Keratinocyte (primary cell): ENCODE measurements around the gene NDUFS7.

Experiments
- CTCF ChIP-seq, 3 experiments: IDR thresholded peaks in 1 of 3; conservative IDR thresholded peaks in 1 of 3; optimal IDR thresholded peaks in 1 of 3; 2 replicates in 2 of 3; 3 replicates in 1 of 3; pipeline versions ENCODE3 to v1.5.1; 2011; ENCODE audit warnings: low read length in 3 of 3, mild to moderate bottlenecking in 3 of 3, moderate library complexity in 2 of 3, control low read depth in 1 of 3, inconsistent platforms in 1 of 3; ENCODE audit not compliant: insufficient read depth in 2 of 3; ENCODE audit errors: extremely low read depth in 1 of 3
- EZH2 ChIP-seq: IDR thresholded peaks from one replicate; pipeline ENCODE4 v1.6.1; 2012; ENCODE audit warnings: inconsistent platforms, mild to moderate bottlenecking, low read length, moderate library complexity

- TF ChIP-seq CTCF (optimal IDR thresholded peaks at IDR 0.05 in 1 of 3, IDR thresholded peaks at IDR 0.05 in 1 of 3, conservative IDR thresholded peaks at IDR 0.05 in 1 of 3; ENCODE audit: extremely low read depth in 1 of 3, insufficient read depth in 2 of 3, low read length in 3 of 3), result no peak
- TF ChIP-seq EZH2, result no peak
These were observed 50.9 kb downstream of the NDUFS7 start for GRCh38 chr19:1434577-1435060.
